Suprapubic skin (tissue), 4 donors: Measurements from ENCODE around the gene RBL1.

Source experiments
- POLR2A ChIP-seq, 2 donors: fragments of 450-650 bp; IDR thresholded peaks; one replicate each; pipeline ENCODE4 v1.6.1; 2017; ENCODE audit warnings: antibody characterized with exemption in 2 of 2, mild to moderate bottlenecking in 2 of 2, moderate library complexity in 2 of 2
- POLR2AphosphoS5 ChIP-seq, 3 donors: sonication (generic); formaldehyde crosslinking; IDR thresholded peaks; one replicate each; pipeline ENCODE4 v1.6.1; 2017; ENCODE audit warnings: antibody characterized with exemption in 3 of 3
- TF ChIP-seq, protein P1 (sequence below), 2 donors: fragments of 200-600 bp in 1 of 2; fragments of 450-650 bp in 1 of 2; sonication (generic) in 1 of 2; IDR thresholded peaks; one replicate each; pipeline ENCODE4 v1.5.1; 2016 to 2019; ENCODE audit warnings: antibody characterized with exemption in 2 of 2, mild to moderate bottlenecking in 1 of 2, moderate library complexity in 1 of 2

GRCh38 chr20:37075932-37076685 is 19.7 kb downstream of the RBL1 start:
- TF ChIP-seq, protein P1, sequence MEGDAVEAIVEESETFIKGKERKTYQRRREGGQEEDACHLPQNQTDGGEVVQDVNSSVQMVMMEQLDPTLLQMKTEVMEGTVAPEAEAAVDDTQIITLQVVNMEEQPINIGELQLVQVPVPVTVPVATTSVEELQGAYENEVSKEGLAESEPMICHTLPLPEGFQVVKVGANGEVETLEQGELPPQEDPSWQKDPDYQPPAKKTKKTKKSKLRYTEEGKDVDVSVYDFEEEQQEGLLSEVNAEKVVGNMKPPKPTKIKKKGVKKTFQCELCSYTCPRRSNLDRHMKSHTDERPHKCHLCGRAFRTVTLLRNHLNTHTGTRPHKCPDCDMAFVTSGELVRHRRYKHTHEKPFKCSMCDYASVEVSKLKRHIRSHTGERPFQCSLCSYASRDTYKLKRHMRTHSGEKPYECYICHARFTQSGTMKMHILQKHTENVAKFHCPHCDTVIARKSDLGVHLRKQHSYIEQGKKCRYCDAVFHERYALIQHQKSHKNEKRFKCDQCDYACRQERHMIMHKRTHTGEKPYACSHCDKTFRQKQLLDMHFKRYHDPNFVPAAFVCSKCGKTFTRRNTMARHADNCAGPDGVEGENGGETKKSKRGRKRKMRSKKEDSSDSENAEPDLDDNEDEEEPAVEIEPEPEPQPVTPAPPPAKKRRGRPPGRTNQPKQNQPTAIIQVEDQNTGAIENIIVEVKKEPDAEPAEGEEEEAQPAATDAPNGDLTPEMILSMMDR (IDR thresholded peaks at IDR 0.05), result no peak
- TF ChIP-seq POLR2A (IDR thresholded peaks at IDR 0.05) (no peak), POLR2AphosphoS5 (IDR thresholded peaks at IDR 0.05) (no peak)
